HG03064 (cell line): ENCODE data around the gene CEBPZ.
"Not testable (repeated sequence)": the region's sequence is repeated elsewhere in the genome, so short reads cannot be mapped to it uniquely, and the experiment has no call there.

Experiments used
- ATAC-seq: cut with Tn5 transposase; IDR thresholded peaks from one replicate; pipeline ENCODE4 v1.9.1; 2021; ENCODE audit warnings: low read depth; ENCODE audit not compliant: unreplicated experiment

Gene CEBPZ, protein sequence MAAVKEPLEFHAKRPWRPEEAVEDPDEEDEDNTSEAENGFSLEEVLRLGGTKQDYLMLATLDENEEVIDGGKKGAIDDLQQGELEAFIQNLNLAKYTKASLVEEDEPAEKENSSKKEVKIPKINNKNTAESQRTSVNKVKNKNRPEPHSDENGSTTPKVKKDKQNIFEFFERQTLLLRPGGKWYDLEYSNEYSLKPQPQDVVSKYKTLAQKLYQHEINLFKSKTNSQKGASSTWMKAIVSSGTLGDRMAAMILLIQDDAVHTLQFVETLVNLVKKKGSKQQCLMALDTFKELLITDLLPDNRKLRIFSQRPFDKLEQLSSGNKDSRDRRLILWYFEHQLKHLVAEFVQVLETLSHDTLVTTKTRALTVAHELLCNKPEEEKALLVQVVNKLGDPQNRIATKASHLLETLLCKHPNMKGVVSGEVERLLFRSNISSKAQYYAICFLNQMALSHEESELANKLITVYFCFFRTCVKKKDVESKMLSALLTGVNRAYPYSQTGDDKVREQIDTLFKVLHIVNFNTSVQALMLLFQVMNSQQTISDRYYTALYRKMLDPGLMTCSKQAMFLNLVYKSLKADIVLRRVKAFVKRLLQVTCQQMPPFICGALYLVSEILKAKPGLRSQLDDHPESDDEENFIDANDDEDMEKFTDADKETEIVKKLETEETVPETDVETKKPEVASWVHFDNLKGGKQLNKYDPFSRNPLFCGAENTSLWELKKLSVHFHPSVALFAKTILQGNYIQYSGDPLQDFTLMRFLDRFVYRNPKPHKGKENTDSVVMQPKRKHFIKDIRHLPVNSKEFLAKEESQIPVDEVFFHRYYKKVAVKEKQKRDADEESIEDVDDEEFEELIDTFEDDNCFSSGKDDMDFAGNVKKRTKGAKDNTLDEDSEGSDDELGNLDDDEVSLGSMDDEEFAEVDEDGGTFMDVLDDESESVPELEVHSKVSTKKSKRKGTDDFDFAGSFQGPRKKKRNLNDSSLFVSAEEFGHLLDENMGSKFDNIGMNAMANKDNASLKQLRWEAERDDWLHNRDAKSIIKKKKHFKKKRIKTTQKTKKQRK

DNA sequence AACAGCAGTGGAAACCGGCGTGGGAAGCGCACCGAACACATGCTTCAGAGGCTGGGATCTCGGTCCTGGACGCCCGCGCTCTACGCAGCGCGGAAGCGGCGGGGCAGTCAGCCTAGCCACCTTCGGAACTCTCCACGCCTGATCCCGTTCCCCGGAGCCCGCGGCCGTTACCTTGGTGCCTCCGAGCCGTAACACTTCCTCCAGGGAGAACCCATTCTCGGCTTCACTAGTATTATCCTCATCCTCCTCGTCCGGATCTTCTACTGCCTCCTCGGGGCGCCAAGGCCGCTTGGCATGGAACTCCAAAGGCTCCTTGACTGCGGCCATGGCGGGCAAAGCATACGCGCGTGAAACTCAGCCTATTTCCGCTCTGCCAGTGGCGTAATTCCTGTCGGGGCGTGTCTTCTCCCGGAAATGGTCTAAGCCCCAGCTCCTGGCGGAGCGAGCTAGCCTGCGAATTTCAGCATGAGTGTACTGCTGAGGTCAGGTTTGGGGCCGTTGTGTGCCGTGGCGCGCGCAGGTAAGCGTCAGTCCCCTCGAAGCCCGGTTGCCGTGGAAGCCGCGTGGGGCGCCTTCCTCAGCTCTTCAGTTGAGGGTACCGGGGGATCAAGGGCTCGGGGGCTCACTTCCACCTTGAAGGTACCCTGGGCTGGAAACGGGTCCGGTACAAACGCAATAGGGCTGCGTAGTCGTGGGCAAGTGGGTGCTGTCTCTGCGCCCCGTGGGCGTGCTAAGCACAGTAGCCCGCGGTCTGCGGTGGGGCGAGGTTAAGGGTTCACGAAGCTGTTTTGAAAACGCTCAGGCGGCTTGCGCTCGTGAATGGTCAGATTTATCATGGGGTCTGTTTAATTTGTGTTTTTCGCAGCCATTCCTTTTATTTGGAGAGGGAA is at the start of gene CEBPZ, which contains the start of gene NDUFAF7:
CEBPZ (minus strand) TSS at position 356 of the 890 bp plus-strand sequence; CDS start at position 327, 29 bp downstream.
NDUFAF7 (plus strand) TSS at position 418 of the 890 bp plus-strand sequence; CDS start at position 466, 48 bp downstream.
- peak; percentile 97 for ATAC-seq

DNA sequence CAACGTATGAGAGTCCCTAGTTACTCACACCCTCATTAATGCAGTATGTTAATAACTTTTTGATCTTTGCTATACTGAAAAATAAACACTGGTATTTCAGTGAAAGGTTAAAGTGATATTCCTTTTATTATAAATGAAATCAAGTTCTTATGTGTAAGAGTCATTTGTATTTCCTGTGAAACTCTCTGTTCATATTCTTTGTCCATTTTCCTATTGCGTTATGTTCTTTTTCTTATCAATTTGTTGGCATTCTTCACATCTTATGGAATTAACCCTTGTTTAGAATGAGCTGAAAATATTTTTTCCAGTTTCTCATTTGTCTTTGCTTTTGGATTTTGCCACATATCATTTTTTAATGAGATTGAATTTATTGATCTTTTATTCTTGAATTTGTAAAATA is 44.9 kb upstream of the CEBPZ start:
- no peak for ATAC-seq

DNA sequence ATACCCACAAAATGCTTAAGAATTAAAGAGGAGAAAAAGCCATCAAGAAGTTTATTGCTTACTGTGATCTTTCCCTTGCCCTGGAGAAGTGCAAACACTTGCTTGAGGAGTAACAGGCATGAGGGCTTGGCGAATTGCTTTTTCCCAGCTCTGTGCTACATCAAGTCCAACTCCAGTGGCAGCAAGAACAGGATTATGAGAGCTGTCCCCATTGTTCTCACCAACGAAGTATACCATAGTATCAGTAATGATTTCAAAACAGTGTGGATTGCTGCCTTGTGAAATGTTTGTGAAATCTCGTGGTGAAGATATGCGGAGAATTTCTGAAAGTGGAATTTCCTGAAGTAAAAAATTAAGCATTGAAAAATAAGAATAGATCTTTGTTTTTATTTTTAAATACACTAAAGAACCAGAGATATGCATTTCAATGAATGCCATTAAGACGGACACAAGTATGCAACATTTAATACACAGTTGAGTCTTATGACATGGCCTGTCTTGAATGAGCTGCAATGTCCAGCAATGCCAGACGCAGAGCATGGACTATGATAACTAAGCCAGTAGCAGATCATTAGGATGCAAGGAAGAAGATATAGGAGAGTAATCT is 43.1 kb upstream of the CEBPZ start:
- ATAC-seq: no peak

DNA sequence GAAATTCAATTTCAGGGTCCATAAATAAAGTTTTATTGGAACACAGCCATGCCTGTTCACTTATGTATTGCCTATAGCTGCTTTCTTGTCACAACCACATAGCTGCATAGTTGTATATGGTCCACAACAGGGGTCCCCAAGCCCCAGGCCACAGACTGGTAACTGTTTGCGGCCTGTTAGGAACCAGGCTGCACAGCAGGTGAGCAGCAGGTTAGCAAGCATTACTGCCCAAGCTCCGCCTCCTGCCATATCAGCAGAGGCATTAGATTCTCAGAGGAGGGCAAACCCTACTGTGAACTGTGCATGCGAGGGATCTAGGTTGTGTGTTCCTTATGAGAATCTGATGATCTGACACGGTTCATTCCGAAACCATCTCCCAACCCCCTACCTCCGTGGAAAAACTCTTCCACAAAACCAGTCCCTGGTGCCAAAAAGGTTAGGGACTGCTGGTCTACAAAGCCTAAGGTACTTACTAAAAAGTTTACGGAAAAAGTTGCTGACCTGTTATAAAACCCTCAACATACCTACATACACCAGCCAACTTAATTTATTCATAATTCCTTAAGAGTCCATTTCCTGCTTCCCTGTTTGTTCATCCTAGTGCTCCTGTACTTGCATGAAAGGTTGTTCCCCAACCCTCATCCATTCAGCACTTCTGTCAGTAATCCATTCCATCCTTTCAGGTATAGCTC is 40.1 kb upstream of the CEBPZ start:
- ATAC-seq: no peak

DNA sequence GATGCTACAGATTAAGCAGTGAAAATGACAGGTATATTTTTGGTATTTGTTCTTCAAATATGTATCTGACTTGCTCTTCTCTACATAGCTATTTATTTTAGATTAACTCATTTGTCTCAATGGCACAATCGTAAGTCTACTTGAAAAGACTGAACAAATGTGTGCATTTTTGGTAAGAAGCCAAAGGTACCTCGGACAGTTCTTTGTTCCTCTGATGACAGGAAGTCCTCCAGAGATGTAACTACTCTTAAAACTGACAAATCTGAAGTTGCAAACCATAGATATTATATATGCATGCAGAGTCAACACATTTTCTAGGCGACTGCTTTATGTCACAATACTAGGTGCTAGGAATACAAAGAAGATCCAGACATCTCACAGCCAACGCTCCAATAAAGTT is 36.7 kb upstream of the CEBPZ start:
- no peak for ATAC-seq

DNA sequence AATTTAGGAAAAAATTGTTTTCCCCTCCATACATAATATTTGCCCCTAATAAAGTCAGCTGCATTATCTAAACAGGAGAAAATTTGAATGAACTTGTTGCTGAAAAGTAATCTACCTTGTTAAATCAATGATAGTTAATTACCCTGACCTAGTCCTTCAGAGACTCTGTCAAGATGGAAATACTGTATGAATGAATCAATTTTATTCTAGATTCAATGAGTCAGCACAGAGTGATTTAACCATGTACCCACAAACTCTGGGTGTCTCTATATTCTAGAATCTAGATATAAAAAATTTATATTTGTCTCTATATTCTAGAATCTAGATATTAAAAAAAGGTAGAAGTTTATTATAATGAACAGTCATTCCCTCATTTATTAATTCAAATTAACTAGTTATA is 36.3 kb upstream of the CEBPZ start:
- no peak for ATAC-seq

DNA sequence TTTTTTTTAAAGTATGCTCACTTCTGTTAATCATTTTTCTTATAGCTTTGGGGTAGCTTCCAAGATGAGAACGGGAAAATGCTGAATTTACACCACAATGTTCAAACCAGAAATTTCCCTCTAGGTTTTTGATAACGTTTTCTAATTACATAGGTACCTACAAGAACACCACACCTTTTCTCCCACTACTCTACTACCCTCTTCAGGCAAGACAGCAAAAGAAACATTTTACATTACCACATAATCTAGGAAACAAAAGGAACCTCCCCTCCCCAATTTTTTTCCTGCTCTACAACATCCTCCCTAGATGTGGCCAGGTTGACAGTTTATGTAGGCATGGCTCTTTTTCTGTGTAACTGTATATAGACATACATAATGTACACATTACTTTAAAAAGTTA is 32.4 kb upstream of the CEBPZ start:
- no peak for ATAC-seq

DNA sequence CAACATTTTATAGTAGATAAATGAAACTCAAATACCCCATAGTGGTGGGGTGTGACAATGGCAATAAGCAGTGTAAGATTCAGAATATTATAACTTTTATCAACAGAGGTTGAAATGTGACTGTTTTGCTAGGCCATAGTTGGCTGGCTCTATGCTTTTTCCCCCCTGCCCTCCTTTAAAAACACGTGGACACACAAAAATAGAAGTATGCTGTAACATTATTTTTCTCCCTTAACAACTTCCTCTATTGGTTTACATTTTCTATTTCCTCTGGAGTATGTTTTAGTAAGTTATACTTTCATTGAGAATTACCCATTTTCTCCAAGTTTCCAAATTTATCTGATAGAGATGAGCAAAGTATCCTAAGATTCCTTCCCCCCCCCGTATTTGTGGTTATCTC is 31.1 kb upstream of the CEBPZ start:
- no peak for ATAC-seq

DNA sequence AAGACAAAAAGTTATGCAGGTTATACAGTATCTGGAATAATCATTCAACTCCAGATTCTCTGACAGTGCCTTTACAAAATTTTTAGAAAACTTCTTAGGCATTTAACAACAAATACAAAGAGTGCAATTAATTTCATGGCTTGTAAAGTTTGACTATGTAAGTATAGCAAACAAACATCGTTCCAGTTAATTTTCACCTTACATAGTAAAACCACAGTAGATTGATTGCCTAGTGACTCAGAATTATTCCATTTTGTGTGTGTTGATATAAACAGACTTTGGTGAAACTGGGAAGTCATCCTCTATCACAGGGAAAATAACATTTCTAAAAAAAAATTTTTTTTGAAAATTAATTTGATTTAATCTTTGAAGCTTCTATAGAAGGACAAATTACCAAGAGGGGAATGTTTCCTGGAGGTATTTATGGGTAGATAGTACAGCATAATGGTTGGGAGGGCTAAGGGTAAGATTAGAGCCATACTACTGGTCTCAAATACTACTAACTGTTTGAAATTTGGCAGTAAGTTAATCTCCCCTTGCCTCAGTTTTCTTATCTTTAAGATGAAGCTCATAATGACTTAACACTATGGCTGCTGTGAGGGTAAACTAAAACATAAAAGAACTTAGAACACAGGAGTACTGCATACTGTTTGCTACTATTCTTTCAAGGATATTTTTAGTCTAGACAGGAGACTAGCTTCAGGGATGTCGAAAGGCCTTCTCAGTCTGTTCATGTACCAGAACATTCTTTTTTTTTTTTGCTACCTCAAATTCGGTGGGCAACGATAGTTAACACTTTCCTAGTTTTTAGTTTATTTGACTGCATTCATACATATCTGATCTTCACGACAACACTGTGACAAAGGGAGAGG is 19.7 kb upstream of the CEBPZ start:
- no peak for ATAC-seq

DNA sequence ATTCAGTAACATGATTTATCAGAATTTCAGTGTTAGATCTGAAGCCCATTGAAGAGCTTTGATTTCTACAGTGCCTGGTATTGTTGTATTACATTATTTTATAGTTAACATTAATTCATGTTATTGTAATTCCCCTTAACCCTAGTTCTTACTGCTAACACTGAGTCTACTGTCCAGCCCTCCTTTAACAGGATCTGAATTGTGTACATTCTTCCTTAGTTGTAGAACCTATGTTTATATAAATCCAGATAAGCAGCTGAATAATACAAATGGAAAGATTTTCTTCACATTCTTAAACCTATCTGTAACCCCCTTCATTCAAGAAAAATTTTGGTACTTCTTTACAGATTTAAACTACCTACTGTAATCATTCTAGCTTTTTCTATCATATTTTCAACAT is 14.8 kb upstream of the CEBPZ start:
- no peak for ATAC-seq

DNA sequence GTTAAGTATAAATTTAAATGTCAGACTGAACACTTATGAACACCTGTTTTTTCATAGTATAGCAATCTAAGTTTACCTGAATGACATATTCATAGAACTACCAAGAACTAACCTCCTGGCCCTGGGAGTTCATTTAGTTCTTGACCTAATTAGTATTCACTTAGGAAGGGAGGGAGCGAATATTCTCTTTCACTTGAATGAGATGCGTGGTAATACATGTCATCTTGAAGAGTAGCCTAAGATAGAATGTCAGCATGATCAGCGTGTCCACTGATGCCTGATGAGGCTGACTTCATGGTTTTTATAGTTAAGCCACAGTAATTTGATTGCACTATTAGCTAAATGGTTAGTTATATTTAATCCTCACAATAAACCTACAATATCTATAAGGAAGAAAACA is 13.4 kb upstream of the CEBPZ start:
- ATAC-seq: no peak

DNA sequence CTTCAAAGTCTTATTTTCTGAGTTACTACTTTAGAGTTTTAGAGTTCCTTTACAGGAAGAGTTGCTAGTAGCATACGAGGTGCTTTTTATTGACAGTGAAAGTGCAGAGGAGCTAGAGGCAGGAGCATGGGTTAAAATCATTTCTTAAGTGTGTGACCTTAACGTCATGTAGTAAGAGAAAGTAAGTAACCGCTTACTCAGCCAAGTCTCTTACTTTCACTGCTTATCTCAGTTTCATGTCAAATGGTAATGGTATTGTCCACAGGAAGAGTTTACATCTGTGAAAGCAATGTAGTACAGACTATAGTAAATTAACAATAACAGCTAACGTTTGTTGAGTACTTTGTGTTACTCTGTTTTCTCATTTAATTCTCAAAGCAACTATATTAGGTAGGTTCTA is 12.6 kb upstream of the CEBPZ start:
- peak; percentile 92 for ATAC-seq

DNA sequence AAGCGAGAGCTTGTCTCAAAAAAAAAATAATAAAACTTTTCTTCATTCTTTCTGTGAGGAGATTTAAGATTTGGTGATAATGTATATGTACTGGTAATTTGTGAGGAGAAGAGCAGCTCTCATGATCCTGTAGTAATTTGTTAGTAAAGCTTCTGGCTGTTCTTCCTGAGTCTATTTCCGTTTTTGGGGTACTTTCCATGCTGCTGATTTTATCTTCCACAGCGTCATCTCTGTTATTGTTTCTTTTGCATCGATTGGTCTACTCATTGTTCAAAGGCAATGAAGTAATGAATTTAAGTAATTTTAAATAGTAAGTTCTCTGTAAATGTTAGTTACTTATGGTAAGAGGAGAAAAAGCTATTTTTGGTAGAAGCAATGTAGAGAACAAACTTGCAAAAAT is 12.0 kb upstream of the CEBPZ start:
- no peak for ATAC-seq

DNA sequence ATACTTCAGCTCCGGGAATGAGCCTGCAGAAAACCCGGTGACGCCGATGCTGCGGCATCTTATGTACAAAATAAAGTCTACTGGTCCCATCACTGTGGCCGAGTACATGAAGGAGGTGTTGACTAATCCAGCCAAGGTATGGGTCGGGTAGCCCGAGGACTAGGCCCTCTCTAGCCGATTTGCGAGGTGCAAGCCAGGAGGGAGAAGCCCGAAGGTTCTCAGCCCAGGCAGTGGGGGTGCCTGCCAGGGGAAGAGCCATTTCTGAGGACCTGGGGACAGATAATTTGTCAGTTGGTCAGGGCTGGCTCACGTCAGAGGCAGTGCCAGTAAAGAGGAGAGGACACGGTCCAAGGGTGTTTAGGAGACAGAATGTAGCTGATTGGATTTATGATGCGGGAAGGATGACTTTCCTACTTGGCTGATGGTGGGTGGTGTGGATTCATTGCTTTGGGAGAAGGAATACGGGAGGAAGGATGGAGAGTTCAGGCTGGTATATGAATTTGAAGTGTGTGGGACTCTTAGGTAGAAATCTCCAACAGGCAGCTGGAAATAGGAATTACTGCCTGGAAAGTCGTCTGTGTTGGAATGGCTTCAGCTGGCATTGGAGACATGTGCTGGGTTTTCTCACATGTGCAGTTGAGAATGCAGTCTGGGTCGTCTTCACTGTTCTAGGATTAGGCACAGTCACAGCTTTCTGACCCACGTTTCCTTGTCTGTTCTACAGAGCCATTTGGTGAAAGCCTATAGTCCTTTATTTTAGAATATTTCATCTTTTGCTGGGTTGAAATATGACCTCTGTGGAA is 936 bp upstream of the CEBPZ start:
- ATAC-seq: no peak

DNA sequence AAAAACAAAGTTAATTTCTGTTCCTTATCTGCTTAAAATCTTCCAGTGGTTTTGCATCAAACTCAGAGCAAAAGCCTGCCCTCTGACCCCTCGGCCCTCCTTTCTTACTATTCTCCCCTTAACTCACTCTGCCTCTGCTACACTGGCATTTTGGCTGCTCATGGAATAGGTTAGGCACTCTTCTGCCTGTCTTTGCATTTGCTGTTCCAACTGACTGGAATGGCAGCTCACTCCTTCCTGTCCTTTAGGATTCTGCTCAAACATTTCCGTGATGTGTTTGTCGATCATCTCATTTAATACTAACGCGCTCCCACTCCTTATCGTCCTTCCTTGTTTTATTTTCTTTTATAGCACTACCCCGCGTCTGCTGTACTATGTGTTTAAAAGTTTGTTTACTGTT is 815 bp downstream of the CEBPZ start:
- no peak for ATAC-seq

DNA sequence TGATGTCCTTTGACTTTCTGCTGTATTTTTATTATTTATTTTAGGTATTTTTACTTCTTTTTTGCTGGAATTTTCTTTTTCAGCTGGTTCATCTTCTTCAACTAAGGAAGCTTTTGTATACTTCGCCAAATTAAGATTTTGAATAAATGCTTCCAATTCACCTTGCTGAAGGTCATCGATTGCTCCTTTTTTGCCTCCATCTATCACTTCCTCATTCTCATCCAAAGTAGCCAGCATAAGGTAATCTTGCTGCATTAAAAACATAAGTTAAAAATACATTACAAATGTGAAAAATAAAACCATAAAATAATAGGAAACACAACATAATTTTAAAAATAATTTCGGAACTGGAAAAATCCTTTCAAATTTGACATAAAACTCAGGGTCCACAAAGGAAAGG is 2.6 kb downstream of the CEBPZ start:
- ATAC-seq: no peak

DNA sequence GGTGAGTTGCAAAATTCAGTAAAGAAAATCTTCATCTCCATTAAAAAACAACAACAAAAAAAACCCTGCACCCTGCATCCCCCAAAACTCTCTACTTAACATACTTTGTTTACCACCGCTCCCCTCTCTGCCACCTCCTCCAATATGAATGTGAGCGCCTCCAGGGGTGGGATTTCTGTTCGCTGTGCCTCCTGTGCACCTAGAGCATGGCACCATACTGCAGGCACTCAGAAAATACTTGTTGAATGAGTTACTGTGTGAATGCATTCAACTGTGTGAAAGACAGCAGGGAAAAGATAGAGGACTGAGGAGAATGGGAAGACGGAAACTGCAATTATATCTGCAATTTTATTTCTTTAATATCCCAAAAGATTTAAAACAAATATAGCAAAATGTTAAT is 4.5 kb downstream of the CEBPZ start:
- no peak for ATAC-seq

DNA sequence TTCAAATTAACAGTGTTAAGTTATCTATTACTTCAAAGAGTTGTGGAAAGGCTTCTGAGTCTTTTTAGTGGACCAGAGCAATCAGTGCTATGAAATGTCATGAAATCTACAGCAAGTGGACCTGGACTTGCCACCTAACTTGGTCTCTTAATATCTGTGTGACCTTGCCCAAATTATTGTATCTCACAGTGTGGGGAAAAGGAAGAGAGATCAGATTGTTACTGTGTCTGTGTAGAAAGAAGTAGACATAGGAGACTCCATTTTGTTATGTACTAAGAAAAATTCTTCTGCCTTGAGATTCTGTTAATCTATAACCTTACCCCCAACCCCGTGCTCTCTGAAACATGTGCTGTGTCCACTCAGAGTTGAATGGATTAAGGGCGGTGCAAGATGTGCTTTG is 6.3 kb downstream of the CEBPZ start:
- not testable (repeated sequence) for ATAC-seq
